Cerebellar nuclear complex (tissue), 1 donor: Measurements from ENCODE around the gene TKFC.
A peak's percentile ranks its signal among the peaks of the same experiment; 100 is the strongest.

Experiments used
- DNase-seq, 2 experiments: peaks; one replicate each; lab custom pipeline; 2025; lab: John Stamatoyannopoulos, UW

TKFC gene

GRCh38 chr11:61315260-61315659 lies 17.8 kb upstream of the TKFC start:
- no peak for DNase-seq

- no peak for DNase-seq
Observed at GRCh38 chr11:61325649-61326414, 7.2 kb upstream of the TKFC start.

- no peak for DNase-seq
Observed at GRCh38 chr11:61327669-61328071, 5.4 kb upstream of the TKFC start.

- no peak for DNase-seq
Observed at GRCh38 chr11:61328351-61328750, 4.7 kb upstream of the TKFC start.

DNA sequence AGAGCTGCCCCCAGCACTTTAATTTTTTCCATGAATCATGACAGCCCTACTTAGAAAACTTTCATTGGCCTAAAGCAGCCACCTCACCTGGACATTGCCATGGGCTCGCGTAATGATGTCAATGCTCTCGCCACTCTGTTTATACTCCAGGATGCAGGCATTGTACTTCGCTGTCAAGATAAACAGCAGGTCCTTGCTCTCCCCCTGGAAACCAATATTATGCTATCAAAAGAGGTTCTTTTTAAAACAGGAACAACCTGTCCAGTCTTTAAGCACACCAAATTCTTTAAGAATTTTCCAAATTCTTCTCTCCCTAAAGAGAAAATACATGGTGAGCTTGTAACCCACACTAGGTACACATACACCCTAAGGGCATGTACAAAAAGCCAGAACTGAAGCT lies 3.2 kb upstream of the TKFC start:
- no peak for DNase-seq

- DNase-seq, result no peak
Observed at GRCh38 chr11:61331651-61332050, 1.4 kb upstream of the TKFC start.

DNA sequence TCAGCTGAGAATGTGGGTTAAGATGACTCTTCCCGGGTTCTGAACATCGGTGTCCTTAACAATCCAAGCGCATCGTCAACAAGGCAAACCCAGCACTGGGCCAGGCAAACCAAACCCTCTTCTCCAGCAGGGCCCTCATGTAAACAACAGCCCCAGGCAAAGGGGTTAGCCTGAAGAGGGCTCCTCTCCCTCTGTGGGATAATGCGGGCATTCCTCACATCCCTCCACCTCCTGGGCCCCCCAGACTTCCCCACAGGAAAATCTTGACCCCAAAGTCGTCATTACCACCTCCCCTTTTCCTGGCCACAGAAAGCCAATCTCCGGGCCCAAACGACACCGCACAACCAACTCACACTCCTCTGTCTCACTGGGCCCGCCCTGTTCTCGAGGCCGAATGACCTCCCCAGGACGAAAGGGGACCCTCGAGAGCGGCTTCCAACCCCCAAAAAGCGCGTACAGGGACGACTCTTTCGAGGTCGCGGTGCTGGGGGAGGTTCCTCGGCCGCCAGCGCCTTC lies 689 bp upstream of the TKFC start:
- no peak for DNase-seq

DNA sequence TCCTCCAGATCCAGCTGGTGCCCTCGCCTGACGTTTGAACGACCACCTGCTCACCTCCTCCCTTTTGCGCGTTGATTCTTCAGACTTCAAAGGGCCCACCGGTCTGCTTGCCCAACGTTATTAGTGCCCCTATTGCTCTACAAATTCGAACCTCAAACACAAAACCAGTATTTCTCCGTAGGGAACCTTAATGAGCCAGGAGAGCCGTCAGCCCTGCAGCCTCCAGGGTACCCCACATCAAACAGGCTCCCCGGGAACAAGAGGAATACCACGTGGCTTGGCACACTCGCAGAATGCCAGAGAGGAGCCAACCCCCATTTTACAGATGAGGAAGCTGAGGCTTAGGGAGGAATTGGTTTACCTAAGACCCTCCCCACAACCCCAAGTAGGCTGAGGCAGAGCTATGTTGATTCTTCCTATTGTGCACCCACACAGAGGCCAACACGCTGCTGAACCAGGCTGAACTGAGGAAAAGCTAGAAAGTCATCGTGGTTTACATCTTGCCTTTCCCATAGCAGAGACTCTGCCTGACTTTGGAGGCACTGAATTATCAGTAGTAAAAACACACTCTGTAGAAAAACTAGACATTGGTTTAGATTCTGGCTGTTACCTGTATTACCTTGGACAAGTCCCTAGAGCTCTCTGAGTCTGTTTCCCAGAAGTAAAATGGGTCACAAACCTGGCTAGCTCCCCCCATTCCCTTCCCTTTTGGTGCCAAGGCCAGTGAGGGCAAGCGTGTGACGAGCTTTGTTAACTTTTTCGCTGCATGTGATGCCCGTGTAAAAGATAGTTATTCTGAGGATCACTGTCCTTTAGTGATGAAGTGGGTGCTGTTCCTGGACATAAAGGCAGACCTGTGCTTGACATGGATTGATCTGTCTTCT lies 764 bp downstream of the TKFC start:
- no peak for DNase-seq

DNA sequence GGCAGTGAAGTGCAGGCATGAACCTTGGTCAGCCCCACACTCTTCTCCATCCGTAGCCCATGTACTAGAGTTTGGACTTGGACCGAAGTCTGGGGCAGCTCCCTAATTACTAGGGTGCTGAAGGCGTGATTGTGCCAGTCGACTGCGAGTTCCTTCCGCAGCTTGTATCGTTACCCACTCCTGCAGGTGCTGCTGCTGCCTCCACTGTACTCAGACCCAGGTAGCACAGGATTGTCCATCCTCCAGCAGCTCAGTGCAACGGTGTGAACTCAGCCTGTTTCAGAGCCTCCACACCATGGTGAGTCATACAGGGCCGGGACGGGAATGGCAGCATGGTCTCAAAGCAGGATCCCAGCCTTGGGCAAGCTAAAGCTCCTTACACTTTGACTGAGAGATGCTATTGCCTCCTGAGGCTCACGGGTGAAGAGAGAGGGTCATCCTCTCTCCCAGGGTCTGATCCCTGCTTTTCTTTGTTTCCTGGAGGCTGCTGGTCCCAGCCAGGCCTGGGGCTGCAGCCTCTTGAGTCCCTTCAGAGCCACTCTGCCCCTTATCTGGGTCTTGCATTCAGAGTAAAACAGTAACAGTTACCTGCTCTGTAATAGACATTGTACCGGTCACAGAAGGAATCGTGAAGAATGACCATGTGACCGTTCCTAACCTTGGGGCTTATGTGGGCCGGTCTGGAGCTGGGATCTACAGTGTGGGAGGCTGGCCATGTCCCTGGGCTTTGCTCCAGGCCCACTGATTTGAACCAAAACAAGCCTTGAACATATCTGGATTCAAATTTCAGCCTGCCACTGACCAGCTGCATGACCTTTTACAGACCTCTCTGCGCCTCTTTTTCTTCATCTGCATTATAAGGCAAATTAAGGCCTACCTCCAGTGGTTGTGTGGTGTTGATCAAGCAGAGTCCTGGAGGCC lies 1.7 kb downstream of the TKFC start:
- no peak for DNase-seq

DNA sequence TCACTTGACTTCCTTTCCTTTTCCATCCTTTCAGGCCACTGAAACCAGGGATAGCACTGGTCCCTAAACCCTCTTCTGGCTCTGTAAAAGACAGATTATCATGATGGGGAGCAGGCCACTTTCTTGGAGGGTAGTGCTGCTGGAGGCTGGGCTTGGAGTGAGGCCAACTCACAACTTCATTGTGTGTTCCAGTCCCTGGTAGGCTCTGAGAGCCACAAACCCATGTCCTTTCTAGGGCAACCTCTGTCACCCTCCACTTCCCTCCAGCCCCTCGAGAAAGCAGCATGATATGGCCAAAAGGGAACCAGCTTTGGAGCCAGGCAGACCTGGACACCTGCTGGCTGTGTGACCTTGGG lies 2.3 kb downstream of the TKFC start:
- no peak for DNase-seq

DNA sequence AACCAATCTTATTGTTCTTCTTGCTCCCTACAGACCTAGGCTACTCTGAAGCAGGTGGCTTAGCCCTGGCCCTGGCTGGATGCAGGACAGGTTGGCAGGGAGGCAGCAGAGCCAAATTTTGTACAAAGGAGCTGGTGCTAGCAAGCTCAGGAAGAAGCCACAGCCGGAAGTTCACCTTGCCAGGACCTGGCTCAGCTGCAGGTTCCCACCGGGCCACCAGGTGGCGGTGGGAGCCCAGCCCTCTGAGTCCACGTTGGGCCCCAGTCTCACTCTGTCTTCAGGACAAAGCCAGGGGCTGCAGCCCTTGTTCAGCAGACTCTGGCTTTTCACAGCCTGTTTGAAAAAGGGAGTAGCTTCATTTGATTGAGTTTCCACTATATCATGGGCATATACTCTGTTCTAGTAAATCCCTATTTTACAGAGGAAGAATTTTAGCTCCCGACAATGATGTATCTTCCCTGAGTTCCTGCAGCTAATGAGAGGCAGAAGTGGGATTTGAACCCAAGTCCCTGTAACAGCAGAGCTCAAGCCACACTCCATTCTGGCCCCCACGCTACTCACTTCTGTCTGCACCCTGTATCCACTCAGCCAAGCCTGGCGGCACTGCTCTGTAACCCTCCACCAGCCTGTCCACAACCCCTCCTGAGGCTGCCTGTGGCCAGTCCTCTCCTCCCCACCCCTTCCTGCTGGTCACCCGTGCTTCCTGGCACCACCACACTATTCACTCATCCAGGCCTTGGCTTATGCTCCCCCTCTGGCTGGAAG lies 3.3 kb downstream of the TKFC start:
- peak; percentile 76 to 80 for DNase-seq

DNA sequence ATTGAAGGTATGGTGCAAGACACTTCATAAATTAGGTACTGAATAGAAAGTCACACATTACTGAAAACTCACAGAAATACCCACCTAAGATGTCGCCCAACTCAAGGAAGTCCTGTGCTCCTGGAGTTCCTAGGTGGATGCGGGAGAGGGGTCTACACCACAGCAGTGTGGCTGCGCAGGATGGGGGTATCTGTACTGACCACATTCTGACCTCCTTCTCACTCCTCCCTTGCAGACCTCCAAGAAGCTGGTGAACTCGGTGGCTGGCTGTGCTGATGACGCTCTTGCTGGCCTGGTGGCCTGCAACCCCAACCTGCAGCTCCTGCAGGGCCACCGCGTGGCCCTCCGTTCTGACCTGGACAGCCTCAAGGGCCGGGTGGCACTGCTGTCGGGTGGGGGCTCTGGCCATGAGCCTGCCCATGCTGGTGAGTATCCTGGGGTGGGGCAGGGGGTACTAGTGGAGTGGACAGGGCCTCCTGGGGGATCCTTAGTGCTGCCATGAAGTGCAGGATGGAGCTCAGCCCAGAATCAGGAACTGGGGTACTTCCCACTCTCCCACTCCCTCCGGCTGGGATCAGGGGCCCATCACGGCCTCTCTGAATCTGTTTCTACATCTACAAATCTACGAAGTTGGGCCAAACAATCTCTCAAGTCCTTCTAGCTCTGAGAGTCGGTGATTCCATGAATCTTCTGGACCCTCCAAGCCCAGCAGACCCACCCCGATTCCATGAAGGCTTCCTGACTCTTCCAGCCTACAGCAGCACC lies 4.9 kb downstream of the TKFC start:
- DNase-seq, result no peak

DNA sequence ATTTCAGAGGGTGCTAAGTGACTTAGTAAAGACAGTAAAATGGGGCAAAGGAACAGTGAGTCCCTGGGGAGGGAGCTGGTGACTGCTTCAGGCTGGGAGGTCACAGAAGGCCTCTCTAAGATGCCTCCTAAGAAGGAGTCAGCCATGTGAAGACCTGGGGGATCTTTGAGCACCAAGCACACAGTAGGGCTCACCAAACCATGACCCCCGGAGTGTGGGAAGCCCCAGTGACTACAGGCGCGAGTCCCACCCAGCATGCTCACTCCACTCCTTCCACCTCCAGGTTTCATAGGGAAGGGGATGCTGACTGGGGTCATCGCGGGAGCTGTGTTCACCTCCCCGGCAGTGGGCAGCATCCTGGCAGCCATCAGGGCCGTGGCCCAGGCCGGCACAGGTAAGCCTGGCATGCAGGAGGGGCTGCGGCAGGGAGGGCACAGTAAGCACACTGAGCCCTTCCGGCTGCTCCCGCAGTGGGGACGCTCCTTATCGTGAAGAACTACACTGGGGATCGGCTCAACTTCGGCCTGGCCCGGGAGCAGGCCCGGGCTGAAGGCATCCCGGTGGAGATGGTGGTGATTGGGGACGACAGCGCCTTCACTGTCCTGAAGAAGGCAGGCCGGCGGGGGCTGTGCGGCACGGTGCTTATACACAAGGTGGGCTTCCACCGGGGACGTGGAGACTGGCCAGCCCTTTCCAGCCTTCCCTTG lies 5.9 kb downstream of the TKFC start:
- DNase-seq, result no peak

DNA sequence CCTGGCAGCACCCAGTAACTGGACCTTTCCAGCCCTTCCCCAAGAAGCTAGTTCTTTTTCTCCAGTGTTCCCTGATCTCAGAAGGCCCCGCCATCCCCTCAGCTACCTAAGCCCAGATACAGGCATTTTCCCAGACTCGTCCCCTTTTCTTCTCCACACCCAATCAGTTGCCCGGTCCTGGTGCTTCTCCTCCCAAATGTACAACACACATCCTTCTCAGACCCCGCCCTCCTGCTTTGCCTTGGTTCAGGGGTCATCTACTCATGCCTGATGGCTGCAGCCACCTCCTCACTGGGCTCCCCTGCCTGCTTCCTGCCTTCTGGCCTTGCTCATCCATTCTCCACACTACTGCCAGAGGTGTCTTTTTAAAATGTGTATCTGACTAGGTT lies 6.5 kb downstream of the TKFC start:
- no peak for DNase-seq

DNA sequence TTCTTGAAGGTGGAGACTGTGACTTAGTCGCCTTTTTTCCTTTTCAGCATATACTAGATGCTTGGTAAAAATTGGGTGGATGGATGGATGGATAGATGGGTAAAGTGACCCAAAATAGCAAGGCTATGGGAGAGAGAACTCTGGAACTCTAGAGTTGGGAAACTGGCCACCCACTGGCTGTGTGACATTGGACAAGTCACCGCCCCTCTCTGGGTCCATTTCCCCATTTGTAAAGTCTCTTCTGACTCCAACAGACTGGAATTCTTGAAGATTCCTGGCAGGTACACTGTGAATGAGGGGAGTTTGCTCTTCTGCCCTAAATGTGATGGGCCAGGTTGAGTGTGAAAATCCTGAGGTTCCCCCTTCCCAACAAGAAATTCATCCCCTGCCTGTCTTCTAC lies 8.0 kb downstream of the TKFC start:
- DNase-seq, result no peak

DNA sequence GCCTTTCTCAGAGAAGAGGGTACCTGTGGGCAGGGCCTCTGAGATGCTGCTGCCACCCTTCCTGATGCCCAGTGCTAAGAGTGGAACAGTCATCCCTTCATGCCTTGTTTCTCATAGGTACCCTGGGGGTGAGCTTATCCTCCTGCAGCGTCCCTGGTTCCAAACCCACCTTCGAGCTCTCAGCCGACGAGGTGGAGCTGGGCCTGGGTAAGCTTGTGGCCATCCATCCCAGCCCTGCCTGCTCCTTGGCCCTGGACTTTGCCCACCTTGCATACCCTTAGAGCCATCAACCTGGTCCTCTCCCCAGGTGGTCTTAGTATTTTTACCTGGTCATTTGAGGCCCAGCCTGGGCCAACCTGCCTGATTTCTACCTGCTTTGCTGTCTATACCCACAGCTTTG lies 8.7 kb downstream of the TKFC start:
- DNase-seq, result no peak

- DNase-seq, result no peak
Observed at GRCh38 chr11:61342207-61342803, 9.3 kb downstream of the TKFC start.

DNA sequence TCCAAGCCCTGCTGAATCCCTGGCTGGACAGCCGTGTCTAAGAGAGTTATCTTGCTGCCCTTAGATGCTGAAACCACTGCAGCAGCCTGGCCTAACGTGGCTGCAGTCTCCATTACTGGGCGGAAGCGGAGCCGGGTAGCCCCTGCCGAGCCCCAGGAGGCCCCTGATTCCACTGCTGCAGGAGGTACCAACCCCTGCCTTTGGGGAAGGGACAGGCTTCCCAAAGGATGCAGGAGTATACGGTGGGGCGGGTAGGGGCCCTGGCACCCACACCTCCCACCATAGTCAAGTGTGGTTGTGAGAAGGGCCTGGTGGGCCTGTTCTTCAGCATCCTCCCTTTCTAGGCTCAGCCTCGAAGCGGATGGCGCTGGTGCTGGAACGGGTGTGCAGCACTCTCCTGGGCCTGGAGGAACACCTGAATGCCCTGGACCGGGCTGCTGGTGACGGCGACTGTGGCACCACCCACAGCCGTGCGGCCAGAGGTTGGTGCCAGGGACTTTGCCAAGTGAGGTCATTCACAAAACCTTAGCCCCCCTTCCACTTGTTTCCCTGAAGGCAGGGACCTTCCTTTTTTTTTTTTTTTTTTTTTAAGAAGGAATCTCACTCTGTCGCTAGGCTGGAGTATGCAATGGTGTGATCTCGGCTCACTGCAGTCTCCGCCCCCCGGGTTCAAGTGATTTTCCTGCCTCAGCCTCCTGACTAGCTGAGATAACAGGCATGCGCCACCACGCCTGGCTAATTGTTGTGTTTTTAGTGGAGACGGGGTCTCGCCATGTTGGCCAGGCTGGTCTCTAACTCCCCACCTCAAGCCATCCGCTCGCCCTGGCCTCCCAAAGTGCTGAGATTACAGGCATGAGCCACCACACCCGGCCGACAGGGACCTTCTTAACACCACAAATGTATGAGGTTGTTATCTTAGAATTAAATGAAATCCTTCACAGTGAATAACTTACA lies 11.0 kb downstream of the TKFC start:
- DNase-seq, result no peak
